ENCODE data around the gene MGP. TPM values are rescaled to one million over a fixed set of nuclear protein-coding genes. Genes with fewer than 3 reads are reported as not detected.

Gene MGP
- total RNA-seq, 1 experiment from 2014 or later = 0.96 TPM

GRCh38 chr12:14911131-14911530 lies 25.5 kb upstream of the MGP start (continued):
- TF ChIP-seq ZNF671 (CRISPR knock-in tag; IDR thresholded peaks at IDR 0.05) = no peak

GRCh38 chr12:14910090-14910915 lies 24.6 kb upstream of the MGP start:
- H3K27ac Mint-ChIP-seq = no peak overlapping the region
- no peak for ATAC-seq
- no peaks in the 10 kb centered on the region for H3K27me3 Mint-ChIP-seq (ENCODE audit: low read depth)
- no peaks in the 10 kb centered on the region for H3K4me1 Mint-ChIP-seq
- POLR2A ChIA-PET = no interaction called here
- DNase-seq (ENCODE audit: low spot score) = no peak
- no peak for TF ChIP-seq JAZF1 (CRISPR knock-in tag; IDR thresholded peaks at IDR 0.05)
- TF ChIP-seq FOXJ3 (CRISPR knock-in tag; IDR thresholded peaks at IDR 0.05; ENCODE audit: borderline replicate concordance) = no peak
- no peak for TF ChIP-seq JUN (CRISPR knock-in tag; IDR thresholded peaks at IDR 0.05)
- no peak for TF ChIP-seq ZNF671 (CRISPR knock-in tag; IDR thresholded peaks at IDR 0.05)
- no peaks in the 10 kb centered on the region for H3K9me3 Mint-ChIP-seq
- no peak overlapping the region for H3K4me3 Mint-ChIP-seq
- H3K36me3 Mint-ChIP-seq = no peaks in the 10 kb centered on the region
- CTCF ChIA-PET = no interaction called here

GRCh38 chr12:14907953-14908352 lies 22.3 kb upstream of the MGP start:
- Mint-ChIP-seq H3K27me3 (ENCODE audit: low read depth) (no peaks in the 10 kb centered on the region), H3K9me3 (no peaks in the 10 kb centered on the region), H3K4me3 (no peak overlapping the region), H3K27ac (no peak overlapping the region), H3K4me1 (no peaks in the 10 kb centered on the region), H3K36me3 (no peaks in the 10 kb centered on the region)
- DNase-seq (ENCODE audit: low spot score) = no peak
- no peak for ATAC-seq
- TF ChIP-seq CTCF (IDR thresholded peaks at IDR 0.05) (no peak), ZNF396 (CRISPR knock-in tag; IDR thresholded peaks at IDR 0.05; ENCODE audit: borderline replicate concordance) (no peak), ZNF317 (CRISPR knock-in tag; IDR thresholded peaks at IDR 0.05; ENCODE audit: borderline replicate concordance, low read depth) (no peak), ZNF263 (CRISPR knock-in tag; IDR thresholded peaks at IDR 0.05; ENCODE audit: low read depth) (no peak)
- ChIA-PET CTCF (no interaction called here), POLR2A (no interaction called here)

GRCh38 chr12:14906114-14906513 lies 20.5 kb upstream of the MGP start:
- ATAC-seq (no peak), DNase-seq (ENCODE audit: low spot score) (no peak)
- Mint-ChIP-seq H3K36me3 (no peaks in the 10 kb centered on the region), H3K9me3 (no peaks in the 10 kb centered on the region), H3K4me1 (peaks cover 6% of the 10 kb centered on the region; the same call in 1 of the 2 replicates), H3K4me3 (no peak overlapping the region), H3K27ac (no peak overlapping the region), H3K27me3 (ENCODE audit: low read depth) (no peaks in the 10 kb centered on the region)
- ChIA-PET POLR2A (interaction anchor here (0.7 kb wide), 1 partner anchor 644 kb away, joined by 3 read pairs; no protein-coding TSS in a partner anchor), CTCF (no interaction called here)
- TF ChIP-seq SP1 (CRISPR knock-in tag; conservative IDR thresholded peaks at IDR 0.05) (no peak), ZNF263 (CRISPR knock-in tag; IDR thresholded peaks at IDR 0.05; ENCODE audit: low read depth) (no peak), ZNF425 (CRISPR knock-in tag; conservative IDR thresholded peaks at IDR 0.05) (no peak), MAX (CRISPR knock-in tag; IDR thresholded peaks at IDR 0.05) (no peak), HMGXB4 (CRISPR knock-in tag; IDR thresholded peaks at IDR 0.05) (no peak), MLX (CRISPR knock-in tag; IDR thresholded peaks at IDR 0.05) (no peak)

Measured in WTC11 (cell line).